IPS DF 6.9 (cell line): Measurements from ENCODE around the gene TSPAN33.
"Not testable (repeated sequence)": the region's sequence is repeated elsewhere in the genome, so short reads cannot be mapped to it uniquely, and the experiment has no call there.

Experiments used
- DNase-seq: peaks from one replicate; pipeline ENCODE4 v3.0.0-alpha.2; 2013; ENCODE audit warnings: low read depth, low spot score
- H3K27ac ChIP-seq: one replicate; pipeline ENCODE4 v1.5.1; 2013; ENCODE audit warnings: low read length, control low read depth
- H3K27me3 ChIP-seq: 2 replicates; pipeline ENCODE4 v1.6.1; 2013; ENCODE audit warnings: mild to moderate bottlenecking, low read length; ENCODE audit not compliant: control insufficient read depth, insufficient read depth
- H3K36me3 ChIP-seq: 2 replicates; pipeline ENCODE4 v1.6.1; 2013; ENCODE audit warnings: low read length; ENCODE audit not compliant: control insufficient read depth, insufficient read depth
- H3K4me1 ChIP-seq: 2 replicates; pipeline ENCODE4 v1.6.1; 2013; ENCODE audit warnings: low read length; ENCODE audit not compliant: control insufficient read depth, insufficient read depth
- H3K4me3 ChIP-seq: 2 replicates; pipeline ENCODE4 v1.5.1; 2013; ENCODE audit warnings: mild to moderate bottlenecking, low read length
- H3K9me3 ChIP-seq: 2 replicates; pipeline ENCODE4 v1.6.1; 2013; ENCODE audit warnings: low read length, inconsistent platforms; ENCODE audit not compliant: control insufficient read depth, insufficient read depth
- WGBS: extraction: QIAGEN DNeasy Blood & Tissue Kit; methylation state at CpG from one replicate; pipeline ENCODE4 v1.1.7; 2013; ENCODE audit warnings: mixed read lengths, missing lambda C conversion rate; ENCODE audit not compliant: insufficient read length, insufficient coverage; 5-methylcytosine and 5-hydroxymethylcytosine counted together

The TSPAN33 gene

DNA sequence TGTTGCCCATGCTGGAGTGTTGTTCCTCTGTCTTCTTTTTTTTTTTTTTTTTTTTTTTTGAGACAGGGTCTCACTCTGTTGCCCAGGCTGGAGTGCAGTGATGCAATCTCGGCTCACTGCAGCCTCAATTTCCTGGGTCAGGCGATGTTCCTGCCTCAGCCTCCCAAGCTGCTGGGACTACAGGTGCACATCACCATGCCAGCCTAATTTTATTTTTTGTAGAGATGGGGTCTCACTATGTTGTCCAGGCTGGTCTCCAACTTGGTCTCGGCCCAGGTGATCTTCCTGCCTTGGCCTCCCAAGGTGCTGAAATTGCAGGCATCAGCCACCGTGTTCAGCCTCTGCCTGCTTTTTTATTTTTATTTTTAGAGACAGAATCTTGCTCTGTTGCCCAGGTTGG lies 74.7 kb downstream of the TSPAN33 start:
- H3K27ac ChIP-seq, H3K36me3 ChIP-seq, H3K27me3 ChIP-seq, H3K9me3 ChIP-seq, H3K4me1 ChIP-seq, DNase-seq, H3K4me3 ChIP-seq: not testable (repeated sequence)
- no CpG with 5 or more reads among the region's 4 CpGs for WGBS
